ENCODE measurements around the gene ZDHHC1. TPM values are rescaled to one million over a fixed set of nuclear protein-coding genes. Genes with fewer than 3 reads are reported as not detected.
A peak's percentile ranks its signal among the peaks of the same experiment; 100 is the strongest.

The ZDHHC1 gene
- total and polyA plus RNA-seq, 2 of the 13 experiments (the other 11 are each of a cell fraction or from before 2014, with no cell fraction given) = 0.51 to 1.1 TPM

DNA sequence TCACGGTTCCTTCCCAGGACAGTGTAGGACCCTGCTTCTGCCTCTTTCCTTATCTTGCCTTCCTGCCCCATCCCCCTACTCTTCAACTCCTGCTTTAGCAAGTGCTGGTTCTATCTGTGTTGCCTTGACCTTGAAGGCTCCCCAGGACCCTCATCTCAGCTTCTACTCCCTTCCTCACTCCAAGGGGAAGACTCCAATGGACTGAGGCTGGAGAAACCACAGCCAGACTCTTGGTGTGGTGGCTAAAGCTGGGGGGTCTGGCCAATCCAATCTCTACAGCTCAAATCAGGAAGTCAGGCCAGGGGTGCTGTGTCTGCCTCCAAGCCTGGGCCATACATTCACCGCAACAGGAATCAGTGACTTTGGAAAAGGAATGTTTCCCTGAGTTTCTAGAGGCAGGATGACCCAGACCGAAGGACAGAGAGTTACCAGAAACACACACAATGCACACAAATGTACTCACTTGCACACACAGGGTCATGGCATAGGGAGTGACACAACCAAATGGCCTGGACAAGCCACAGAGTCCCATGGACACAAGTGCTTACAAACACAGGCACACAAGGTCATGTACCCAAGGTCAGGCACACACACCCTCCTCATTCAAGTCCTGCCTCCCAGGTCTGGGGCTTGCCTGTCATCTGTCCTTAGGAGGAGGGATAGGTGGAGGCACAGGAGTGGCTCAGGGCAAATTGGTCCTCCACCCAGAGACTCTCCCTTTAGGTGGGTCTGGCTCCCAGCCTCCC lies 12.9 kb upstream of the ZDHHC1 start (continued):
- TF ChIP-seq, protein P1, sequence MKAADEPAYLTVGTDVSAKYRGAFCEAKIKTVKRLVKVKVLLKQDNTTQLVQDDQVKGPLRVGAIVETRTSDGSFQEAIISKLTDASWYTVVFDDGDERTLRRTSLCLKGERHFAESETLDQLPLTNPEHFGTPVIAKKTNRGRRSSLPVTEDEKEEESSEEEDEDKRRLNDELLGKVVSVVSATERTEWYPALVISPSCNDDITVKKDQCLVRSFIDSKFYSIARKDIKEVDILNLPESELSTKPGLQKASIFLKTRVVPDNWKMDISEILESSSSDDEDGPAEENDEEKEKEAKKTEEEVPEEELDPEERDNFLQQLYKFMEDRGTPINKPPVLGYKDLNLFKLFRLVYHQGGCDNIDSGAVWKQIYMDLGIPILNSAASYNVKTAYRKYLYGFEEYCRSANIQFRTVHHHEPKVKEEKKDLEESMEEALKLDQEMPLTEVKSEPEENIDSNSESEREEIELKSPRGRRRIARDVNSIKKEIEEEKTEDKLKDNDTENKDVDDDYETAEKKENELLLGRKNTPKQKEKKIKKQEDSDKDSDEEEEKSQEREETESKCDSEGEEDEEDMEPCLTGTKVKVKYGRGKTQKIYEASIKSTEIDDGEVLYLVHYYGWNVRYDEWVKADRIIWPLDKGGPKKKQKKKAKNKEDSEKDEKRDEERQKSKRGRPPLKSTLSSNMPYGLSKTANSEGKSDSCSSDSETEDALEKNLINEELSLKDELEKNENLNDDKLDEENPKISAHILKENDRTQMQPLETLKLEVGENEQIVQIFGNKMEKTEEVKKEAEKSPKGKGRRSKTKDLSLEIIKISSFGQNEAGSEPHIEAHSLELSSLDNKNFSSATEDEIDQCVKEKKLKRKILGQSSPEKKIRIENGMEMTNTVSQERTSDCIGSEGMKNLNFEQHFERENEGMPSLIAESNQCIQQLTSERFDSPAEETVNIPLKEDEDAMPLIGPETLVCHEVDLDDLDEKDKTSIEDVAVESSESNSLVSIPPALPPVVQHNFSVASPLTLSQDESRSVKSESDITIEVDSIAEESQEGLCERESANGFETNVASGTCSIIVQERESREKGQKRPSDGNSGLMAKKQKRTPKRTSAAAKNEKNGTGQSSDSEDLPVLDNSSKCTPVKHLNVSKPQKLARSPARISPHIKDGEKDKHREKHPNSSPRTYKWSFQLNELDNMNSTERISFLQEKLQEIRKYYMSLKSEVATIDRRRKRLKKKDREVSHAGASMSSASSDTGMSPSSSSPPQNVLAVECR (CRISPR knock-in tag; IDR thresholded peaks at IDR 0.05; ENCODE audit: borderline replicate concordance) = peak; percentile 73; the same call in 1 of the 2 replicates
- TF ChIP-seq, protein P2, sequence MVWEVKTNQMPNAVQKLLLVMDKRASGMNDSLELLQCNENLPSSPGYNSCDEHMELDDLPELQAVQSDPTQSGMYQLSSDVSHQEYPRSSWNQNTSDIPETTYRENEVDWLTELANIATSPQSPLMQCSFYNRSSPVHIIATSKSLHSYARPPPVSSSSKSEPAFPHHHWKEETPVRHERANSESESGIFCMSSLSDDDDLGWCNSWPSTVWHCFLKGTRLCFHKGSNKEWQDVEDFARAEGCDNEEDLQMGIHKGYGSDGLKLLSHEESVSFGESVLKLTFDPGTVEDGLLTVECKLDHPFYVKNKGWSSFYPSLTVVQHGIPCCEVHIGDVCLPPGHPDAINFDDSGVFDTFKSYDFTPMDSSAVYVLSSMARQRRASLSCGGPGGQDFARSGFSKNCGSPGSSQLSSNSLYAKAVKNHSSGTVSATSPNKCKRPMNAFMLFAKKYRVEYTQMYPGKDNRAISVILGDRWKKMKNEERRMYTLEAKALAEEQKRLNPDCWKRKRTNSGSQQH (CRISPR knock-in tag; IDR thresholded peaks at IDR 0.05; ENCODE audit: low read depth) = peak; percentile 83; the same call in 1 of the 2 replicates
- TF ChIP-seq, protein P3, sequence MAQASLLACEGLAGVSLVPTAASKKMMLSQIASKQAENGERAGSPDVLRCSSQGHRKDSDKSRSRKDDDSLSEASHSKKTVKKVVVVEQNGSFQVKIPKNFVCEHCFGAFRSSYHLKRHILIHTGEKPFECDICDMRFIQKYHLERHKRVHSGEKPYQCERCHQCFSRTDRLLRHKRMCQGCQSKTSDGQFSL (CRISPR knock-in tag; IDR thresholded peaks at IDR 0.05) = no peak
- TF ChIP-seq CBX5 (CRISPR knock-in tag; IDR thresholded peaks at IDR 0.05; ENCODE audit: borderline replicate concordance) = no peak
- TF ChIP-seq ZSCAN9 (CRISPR knock-in tag; IDR thresholded peaks at IDR 0.05; ENCODE audit: borderline replicate concordance) = 0 out of 2 replicates have a peak, but pooled peaks have one; percentile 5
- peak; percentile 75; the same call in 1 of the 2 replicates for TF ChIP-seq RXRB (CRISPR knock-in tag; IDR thresholded peaks at IDR 0.05; ENCODE audit: borderline replicate concordance)
- TF ChIP-seq, protein P4, sequence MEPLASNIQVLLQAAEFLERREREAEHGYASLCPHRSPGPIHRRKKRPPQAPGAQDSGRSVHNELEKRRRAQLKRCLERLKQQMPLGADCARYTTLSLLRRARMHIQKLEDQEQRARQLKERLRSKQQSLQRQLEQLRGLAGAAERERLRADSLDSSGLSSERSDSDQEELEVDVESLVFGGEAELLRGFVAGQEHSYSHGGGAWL (CRISPR knock-in tag; IDR thresholded peaks at IDR 0.05) = no peak
- TF ChIP-seq ZNF431 (CRISPR knock-in tag; IDR thresholded peaks at IDR 0.05; ENCODE audit: borderline replicate concordance, low read depth) = no peak
- no peak for TF ChIP-seq ATF7 (IDR thresholded peaks at IDR 0.05)
- no peak for TF ChIP-seq ATF7 (CRISPR knock-in tag; IDR thresholded peaks at IDR 0.05)
- no peak for TF ChIP-seq ZNF205 (CRISPR knock-in tag; IDR thresholded peaks at IDR 0.05)
- TF ChIP-seq ZNF703 (CRISPR knock-in tag; IDR thresholded peaks at IDR 0.05; ENCODE audit: borderline replicate concordance) = no peak
- TF ChIP-seq RNF2 (conservative IDR thresholded peaks at IDR 0.05; ENCODE audit: low read depth) = no peak
- TF ChIP-seq, protein P5, sequence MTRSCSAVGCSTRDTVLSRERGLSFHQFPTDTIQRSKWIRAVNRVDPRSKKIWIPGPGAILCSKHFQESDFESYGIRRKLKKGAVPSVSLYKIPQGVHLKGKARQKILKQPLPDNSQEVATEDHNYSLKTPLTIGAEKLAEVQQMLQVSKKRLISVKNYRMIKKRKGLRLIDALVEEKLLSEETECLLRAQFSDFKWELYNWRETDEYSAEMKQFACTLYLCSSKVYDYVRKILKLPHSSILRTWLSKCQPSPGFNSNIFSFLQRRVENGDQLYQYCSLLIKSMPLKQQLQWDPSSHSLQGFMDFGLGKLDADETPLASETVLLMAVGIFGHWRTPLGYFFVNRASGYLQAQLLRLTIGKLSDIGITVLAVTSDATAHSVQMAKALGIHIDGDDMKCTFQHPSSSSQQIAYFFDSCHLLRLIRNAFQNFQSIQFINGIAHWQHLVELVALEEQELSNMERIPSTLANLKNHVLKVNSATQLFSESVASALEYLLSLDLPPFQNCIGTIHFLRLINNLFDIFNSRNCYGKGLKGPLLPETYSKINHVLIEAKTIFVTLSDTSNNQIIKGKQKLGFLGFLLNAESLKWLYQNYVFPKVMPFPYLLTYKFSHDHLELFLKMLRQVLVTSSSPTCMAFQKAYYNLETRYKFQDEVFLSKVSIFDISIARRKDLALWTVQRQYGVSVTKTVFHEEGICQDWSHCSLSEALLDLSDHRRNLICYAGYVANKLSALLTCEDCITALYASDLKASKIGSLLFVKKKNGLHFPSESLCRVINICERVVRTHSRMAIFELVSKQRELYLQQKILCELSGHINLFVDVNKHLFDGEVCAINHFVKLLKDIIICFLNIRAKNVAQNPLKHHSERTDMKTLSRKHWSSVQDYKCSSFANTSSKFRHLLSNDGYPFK (CRISPR knock-in tag; IDR thresholded peaks at IDR 0.05; ENCODE audit: borderline replicate concordance) = no peak; the same call in 1 of the 2 replicates
- TF ChIP-seq, protein P6, sequence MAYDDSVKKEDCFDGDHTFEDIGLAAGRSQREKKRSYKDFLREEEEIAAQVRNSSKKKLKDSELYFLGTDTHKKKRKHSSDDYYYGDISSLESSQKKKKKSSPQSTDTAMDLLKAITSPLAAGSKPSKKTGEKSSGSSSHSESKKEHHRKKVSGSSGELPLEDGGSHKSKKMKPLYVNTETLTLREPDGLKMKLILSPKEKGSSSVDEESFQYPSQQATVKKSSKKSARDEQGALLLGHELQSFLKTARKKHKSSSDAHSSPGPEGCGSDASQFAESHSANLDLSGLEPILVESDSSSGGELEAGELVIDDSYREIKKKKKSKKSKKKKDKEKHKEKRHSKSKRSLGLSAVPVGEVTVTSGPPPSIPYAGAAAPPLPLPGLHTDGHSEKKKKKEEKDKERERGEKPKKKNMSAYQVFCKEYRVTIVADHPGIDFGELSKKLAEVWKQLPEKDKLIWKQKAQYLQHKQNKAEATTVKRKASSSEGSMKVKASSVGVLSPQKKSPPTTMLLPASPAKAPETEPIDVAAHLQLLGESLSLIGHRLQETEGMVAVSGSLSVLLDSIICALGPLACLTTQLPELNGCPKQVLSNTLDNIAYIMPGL (CRISPR knock-in tag; IDR thresholded peaks at IDR 0.05; ENCODE audit: borderline replicate concordance in 1 of 2, low read depth in 1 of 2) = no peak; a peak in 1 of 4 replicates
- TF ChIP-seq, protein P7, sequence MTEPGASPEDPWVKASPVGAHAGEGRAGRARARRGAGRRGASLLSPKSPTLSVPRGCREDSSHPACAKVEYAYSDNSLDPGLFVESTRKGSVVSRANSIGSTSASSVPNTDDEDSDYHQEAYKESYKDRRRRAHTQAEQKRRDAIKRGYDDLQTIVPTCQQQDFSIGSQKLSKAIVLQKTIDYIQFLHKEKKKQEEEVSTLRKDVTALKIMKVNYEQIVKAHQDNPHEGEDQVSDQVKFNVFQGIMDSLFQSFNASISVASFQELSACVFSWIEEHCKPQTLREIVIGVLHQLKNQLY (CRISPR knock-in tag; IDR thresholded peaks at IDR 0.05) = no peak

All from HepG2 (cell line).